ENCODE measurements around the gene S100A12.

GRCh38 chr1:153358691-153358975 is 16.8 kb downstream of the S100A12 start:
- TF ChIP-seq CTCF (IDR thresholded peaks at IDR 0.05) (no peak), POLR2A (IDR thresholded peaks at IDR 0.05) (no peak)
